H9 (cell line): ENCODE data around the gene CA7. TPM values are rescaled to one million over a fixed set of nuclear protein-coding genes. Genes with fewer than 3 reads are reported as not detected.

ENCODE experiments used
- DNase-seq: peaks from one replicate; pipeline ENCODE4 v3.0.0-alpha.2; 2017
- H2AFZ ChIP-seq: one replicate; pipeline ENCODE4 v1.6.1; 2013; ENCODE audit warnings: mild to moderate bottlenecking, low read length, control low read depth, moderate library complexity
- H2AK5ac ChIP-seq: 2 replicates; pipeline ENCODE4 v1.6.1; 2013; ENCODE audit warnings: low read length, control low read depth, mixed read lengths; ENCODE audit not compliant: insufficient read length
- H2BK120ac ChIP-seq: one replicate; pipeline ENCODE4 v1.6.1; 2013; ENCODE audit warnings: low read depth, mild to moderate bottlenecking, low read length, control low read depth, inconsistent platforms; ENCODE audit not compliant: poor library complexity, severe bottlenecking
- H2BK12ac ChIP-seq: 2 replicates; pipeline ENCODE4 v1.6.1; 2013; ENCODE audit warnings: low read length, control low read depth, mixed read lengths, low read depth; ENCODE audit not compliant: insufficient read length
- H2BK15ac ChIP-seq: 2 replicates; pipeline ENCODE4 v1.6.1; 2013; ENCODE audit warnings: low read depth, low read length, control low read depth
- H2BK20ac ChIP-seq: one replicate; pipeline ENCODE4 v1.6.1; 2013; ENCODE audit warnings: low read depth, mild to moderate bottlenecking, low read length, control low read depth, inconsistent platforms; ENCODE audit not compliant: poor library complexity, severe bottlenecking
- H2BK5ac ChIP-seq: 2 replicates; pipeline ENCODE4 v1.6.1; 2013; ENCODE audit warnings: low read length, control low read depth, mixed read lengths; ENCODE audit not compliant: insufficient read length
- H3K14ac ChIP-seq: 2 replicates; pipeline ENCODE4 v1.6.1; 2013; ENCODE audit warnings: low read length, control low read depth; ENCODE audit not compliant: insufficient read depth
- H3K18ac ChIP-seq: 2 replicates; pipeline ENCODE4 v1.6.1; 2013; ENCODE audit warnings: low read depth, mild to moderate bottlenecking, mixed read lengths, low read length, control low read depth; ENCODE audit not compliant: insufficient read length
- H3K23ac ChIP-seq: 2 replicates; pipeline ENCODE4 v1.6.1; 2013; ENCODE audit warnings: low read length, control low read depth, mixed read lengths, low read depth; ENCODE audit not compliant: insufficient read length
- H3K23me2 ChIP-seq: 2 replicates; pipeline ENCODE4 v1.6.1; 2013; ENCODE audit warnings: low read depth, mild to moderate bottlenecking, mixed read lengths, low read length, control low read depth; ENCODE audit not compliant: insufficient read length, poor library complexity, severe bottlenecking
- H3K27ac ChIP-seq: 2 replicates; pipeline ENCODE4 v1.5.1; 2013; ENCODE audit warnings: low read length, control low read depth, mixed read lengths, low read depth; ENCODE audit not compliant: insufficient read length
- H3K27me3 ChIP-seq: 2 replicates; pipeline ENCODE4 v1.6.1; 2013; ENCODE audit warnings: low read length, control low read depth, inconsistent platforms; ENCODE audit not compliant: insufficient read depth
- H3K4ac ChIP-seq: 2 replicates; pipeline ENCODE4 v1.6.1; 2013; ENCODE audit warnings: low read depth, mild to moderate bottlenecking, control low read depth, inconsistent platforms, low read length, moderate library complexity
- H3K4me1 ChIP-seq: 2 replicates; pipeline ENCODE4 v1.6.1; 2013; ENCODE audit warnings: low read length, control low read depth, inconsistent platforms; ENCODE audit not compliant: insufficient read depth
- H3K4me2 ChIP-seq: 2 replicates; pipeline ENCODE4 v1.6.1; 2013; ENCODE audit warnings: low read length, control low read depth, mixed read lengths; ENCODE audit not compliant: insufficient read length, insufficient read depth
- H3K56ac ChIP-seq: 2 replicates; pipeline ENCODE4 v1.6.1; 2013; ENCODE audit warnings: low read depth, mild to moderate bottlenecking, mixed read lengths, low read length, control low read depth; ENCODE audit not compliant: insufficient read length
- H3K79me1 ChIP-seq: 2 replicates; pipeline ENCODE4 v1.6.1; 2013; ENCODE audit warnings: low read depth, mild to moderate bottlenecking, moderate library complexity, low read length, control low read depth, inconsistent platforms; ENCODE audit not compliant: insufficient read depth, poor library complexity, severe bottlenecking
- H3K79me2 ChIP-seq: 2 replicates; pipeline ENCODE4 v1.6.1; 2013; ENCODE audit warnings: low read length, control low read depth, inconsistent platforms; ENCODE audit not compliant: insufficient read depth
- H3K9ac ChIP-seq: 2 replicates; pipeline ENCODE4 v1.6.1; 2013; ENCODE audit warnings: low read length, control low read depth, mixed read lengths; ENCODE audit not compliant: insufficient read length; ENCODE audit errors: extremely low read depth
- H3K9me3 ChIP-seq: one replicate; pipeline ENCODE4 v1.6.1; 2013; ENCODE audit warnings: low read depth, low read length, inconsistent platforms; ENCODE audit not compliant: control insufficient read depth
- H3T11ph ChIP-seq: one replicate; pipeline ENCODE4 v1.6.1; 2013; ENCODE audit warnings: mild to moderate bottlenecking, low read length, control low read depth, inconsistent platforms
- H4K20me1 ChIP-seq: one replicate; pipeline ENCODE4 v1.6.1; 2013; ENCODE audit not compliant: control insufficient read depth, insufficient read length, insufficient read depth
- H4K5ac ChIP-seq: 2 replicates; pipeline ENCODE4 v1.6.1; 2013; ENCODE audit warnings: low read depth, mild to moderate bottlenecking, mixed read lengths, low read length, control low read depth; ENCODE audit not compliant: insufficient read length
- H4K8ac ChIP-seq: replicated peaks from 2 replicates; pipeline ENCODE4 v1.6.1; 2013; ENCODE audit warnings: low read length, control low read depth, mixed read lengths, low read depth; ENCODE audit not compliant: insufficient read length
- H4K91ac ChIP-seq: 2 replicates; pipeline ENCODE4 v1.6.1; 2013; ENCODE audit warnings: low read depth, mild to moderate bottlenecking, moderate library complexity, mixed read lengths, low read length, control low read depth; ENCODE audit not compliant: insufficient read length
- H3K27ac Mint-ChIP-seq, 3 experiments: 2 replicates in 2 of 3; 3 replicates in 1 of 3; pipeline ENCODE4 v1.8.0; 2020 to 2021; ENCODE audit warnings: mixed read lengths in 3 of 3, mild to moderate bottlenecking in 1 of 3, moderate library complexity in 1 of 3
- H3K27me3 Mint-ChIP-seq: 2 replicates; pipeline ENCODE4 v1.8.0; 2021; ENCODE audit warnings: low read depth, mild to moderate bottlenecking, moderate library complexity, mixed read lengths
- H3K36me3 Mint-ChIP-seq, 3 experiments: 2 replicates in 2 of 3; 3 replicates in 1 of 3; pipeline ENCODE4 v1.8.0; 2020 to 2021; ENCODE audit warnings: low read depth in 3 of 3, mixed read lengths in 3 of 3; ENCODE audit not compliant: insufficient read depth in 1 of 3
- H3K4me1 Mint-ChIP-seq, 2 experiments: 2 replicates each; pipeline ENCODE4 v1.8.0; 2020; ENCODE audit warnings: mixed read lengths in 2 of 2
- H3K4me3 Mint-ChIP-seq, 2 experiments: 2 replicates in 1 of 2; 3 replicates in 1 of 2; pipeline ENCODE4 v1.8.0; 2020 to 2021; ENCODE audit warnings: mild to moderate bottlenecking in 2 of 2, mixed read lengths in 2 of 2, moderate library complexity in 1 of 2
- H3K9me3 Mint-ChIP-seq, 2 experiments: 2 replicates in 1 of 2; 3 replicates in 1 of 2; pipeline ENCODE4 v1.8.0; 2020; ENCODE audit warnings: mild to moderate bottlenecking in 2 of 2, mixed read lengths in 2 of 2, moderate library complexity in 1 of 2
- WGBS: extraction: QIAGEN DNeasy Blood & Tissue Kit; methylation state at CpG from one replicate; pipeline ENCODE4 v1.1.7; 2013; ENCODE audit warnings: missing lambda C conversion rate, low lambda C conversion rate, mixed read lengths; ENCODE audit not compliant: insufficient read length; ENCODE audit errors: extremely low coverage; 5-methylcytosine and 5-hydroxymethylcytosine counted together
- total RNA-seq: library from RNA; stranded (reverse); gene quantifications from 2 replicates; pipeline ENCODE4 v1.2.1, GENCODE V29; 2021
- TF ChIP-seq, protein P1 (sequence below): fragments of 200-600 bp; sonication (generic); conservative IDR thresholded peaks from 3 replicates; pipeline ENCODE4 v1.8.0; 2021; ENCODE audit warnings: antibody characterized with exemption, mild to moderate bottlenecking

Gene CA7
- total RNA-seq, 1 experiment from 2014 or later = 0.81 TPM

DNA sequence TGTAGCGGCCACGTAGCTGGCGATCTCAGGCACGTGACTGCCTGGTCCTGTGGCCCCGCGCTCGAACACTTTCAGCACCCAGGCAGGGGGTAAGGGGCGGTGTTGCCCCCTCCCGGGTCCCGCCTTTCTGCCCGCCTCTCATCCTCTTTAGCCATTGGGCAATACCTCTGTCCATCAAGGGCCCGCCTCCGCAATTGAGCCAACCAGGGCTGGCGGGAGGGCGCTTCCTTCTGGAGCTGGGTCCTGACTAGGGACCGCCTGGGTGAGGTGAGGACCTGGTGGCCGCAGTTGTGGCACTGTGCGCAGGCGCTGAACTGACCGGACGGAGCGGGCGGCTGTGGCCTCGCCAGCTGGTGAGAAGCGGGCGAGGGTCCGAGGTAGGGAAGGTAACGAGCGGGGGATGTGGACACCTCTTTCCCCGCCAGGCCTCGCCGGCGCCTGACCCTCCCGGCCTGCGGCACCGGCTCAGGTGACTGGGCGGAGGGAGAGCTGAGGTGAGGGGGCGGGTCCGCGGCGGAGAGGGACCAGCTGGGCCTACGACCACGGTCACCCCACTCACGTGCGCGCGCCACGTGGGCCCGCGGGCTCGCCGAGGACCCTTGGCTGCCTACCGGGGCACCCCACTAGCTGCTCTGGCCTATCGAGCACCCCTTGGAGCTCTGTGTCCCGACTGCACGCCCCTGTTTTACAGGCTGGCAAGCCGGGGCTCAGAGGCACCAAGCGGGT, 36.2 kb downstream of the CA7 start, which contains the start of gene PDP2:
PDP2 (plus strand) TSS at position 228 of the 726 bp plus-strand sequence. CDS start 3,770 bp downstream, outside the sequence.
- no peak within 1 kb of the TSS for H3T11ph ChIP-seq
- peak within 1 kb of the TSS; percentile 59 for H3K9ac ChIP-seq
- H2BK12ac ChIP-seq = no peak within 1 kb of the TSS
- H4K5ac ChIP-seq = no peak within 1 kb of the TSS
- H3K56ac ChIP-seq = no peak within 1 kb of the TSS
- peak within 1 kb of the TSS; percentile 58 to 97 (median 95); a peak in 6 of 7 replicates for H3K27ac Mint-ChIP-seq
- peak within 1 kb of the TSS; percentile 94 to 96 for H3K4me3 Mint-ChIP-seq
- TF ChIP-seq, protein P1, sequence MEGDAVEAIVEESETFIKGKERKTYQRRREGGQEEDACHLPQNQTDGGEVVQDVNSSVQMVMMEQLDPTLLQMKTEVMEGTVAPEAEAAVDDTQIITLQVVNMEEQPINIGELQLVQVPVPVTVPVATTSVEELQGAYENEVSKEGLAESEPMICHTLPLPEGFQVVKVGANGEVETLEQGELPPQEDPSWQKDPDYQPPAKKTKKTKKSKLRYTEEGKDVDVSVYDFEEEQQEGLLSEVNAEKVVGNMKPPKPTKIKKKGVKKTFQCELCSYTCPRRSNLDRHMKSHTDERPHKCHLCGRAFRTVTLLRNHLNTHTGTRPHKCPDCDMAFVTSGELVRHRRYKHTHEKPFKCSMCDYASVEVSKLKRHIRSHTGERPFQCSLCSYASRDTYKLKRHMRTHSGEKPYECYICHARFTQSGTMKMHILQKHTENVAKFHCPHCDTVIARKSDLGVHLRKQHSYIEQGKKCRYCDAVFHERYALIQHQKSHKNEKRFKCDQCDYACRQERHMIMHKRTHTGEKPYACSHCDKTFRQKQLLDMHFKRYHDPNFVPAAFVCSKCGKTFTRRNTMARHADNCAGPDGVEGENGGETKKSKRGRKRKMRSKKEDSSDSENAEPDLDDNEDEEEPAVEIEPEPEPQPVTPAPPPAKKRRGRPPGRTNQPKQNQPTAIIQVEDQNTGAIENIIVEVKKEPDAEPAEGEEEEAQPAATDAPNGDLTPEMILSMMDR = no peak
- no peak within 1 kb of the TSS for H2AK5ac ChIP-seq
- H3K27ac ChIP-seq = no peak within 1 kb of the TSS
- peak within 1 kb of the TSS; percentile 89; the same call in 1 of the 2 replicates for H3K14ac ChIP-seq
- DNase-seq = peak; percentile 99
- H3K23ac ChIP-seq = no peak within 1 kb of the TSS
- no peak within 1 kb of the TSS for H2AFZ ChIP-seq
- no peak within 1 kb of the TSS for H2BK5ac ChIP-seq
- H3K4me1 Mint-ChIP-seq = peaks cover 10 to 13% of the 10 kb centered on the region in 2 experiments
- no peak within 1 kb of the TSS for H4K91ac ChIP-seq
- no CpG with 5 or more reads among the region's 58 CpGs for WGBS
- H3K79me2 ChIP-seq = peaks cover 5% of the 10 kb centered on the region; the same call in 1 of the 2 replicates
- peaks cover 6% of the 10 kb centered on the region for H3K23me2 ChIP-seq
- no peaks in the 10 kb centered on the region for H4K20me1 ChIP-seq
- H4K8ac ChIP-seq = no peak within 1 kb of the TSS
- H3K4me1 ChIP-seq = no peaks in the 10 kb centered on the region; the same call in 1 of the 2 replicates
- H3K27me3 Mint-ChIP-seq = peaks cover 12% of the 10 kb centered on the region
- no peaks in the 10 kb centered on the region; the same call in 1 of the 2 replicates for H3K27me3 ChIP-seq
- H3K4ac ChIP-seq = no peak within 1 kb of the TSS
- no peaks in the 10 kb centered on the region; a peak in 1 of 5 replicates for H3K9me3 Mint-ChIP-seq
- no peak within 1 kb of the TSS for H2BK15ac ChIP-seq
- peaks cover 9 to 14% (median 14%) of the 10 kb centered on the region in 3 experiments; a peak in 6 of 7 replicates for H3K36me3 Mint-ChIP-seq
- no peak within 1 kb of the TSS for H2BK20ac ChIP-seq
- H2BK120ac ChIP-seq = no peak within 1 kb of the TSS
- H3K18ac ChIP-seq = peak within 1 kb of the TSS; percentile 69
- no peaks in the 10 kb centered on the region for H3K9me3 ChIP-seq
- H3K4me2 ChIP-seq = peak within 1 kb of the TSS; percentile 70
- H3K79me1 ChIP-seq = peaks cover 2% of the 10 kb centered on the region
